Tibial nerve (tissue), 4 donors: Measurements from ENCODE around the gene CDKL4.

Source experiments
- CTCF ChIP-seq, 5 experiments: fragments of 200-600 bp in 3 of 5; fragments of 450-650 bp in 2 of 5; sonication (generic) in 3 of 5; IDR thresholded peaks; one replicate each; pipeline ENCODE4 v1.5.1; 2016 to 2019; ENCODE audit warnings: antibody characterized with exemption in 5 of 5, mild to moderate bottlenecking in 3 of 5, moderate library complexity in 2 of 5
- EP300 ChIP-seq, 2 donors: sonication (generic); formaldehyde crosslinking; IDR thresholded peaks; one replicate each; pipeline ENCODE4 v1.6.1; 2017; ENCODE audit warnings: antibody characterized with exemption in 2 of 2, mild to moderate bottlenecking in 1 of 2
- POLR2A ChIP-seq, 2 donors: fragments of 450-650 bp; IDR thresholded peaks; one replicate each; pipeline ENCODE4 v1.6.1; 2017; ENCODE audit warnings: antibody characterized with exemption in 2 of 2, mild to moderate bottlenecking in 2 of 2, moderate library complexity in 2 of 2

GRCh38 chr2:39218391-39218790, 25.4 kb downstream of the CDKL4 start:
- TF ChIP-seq CTCF (IDR thresholded peaks at IDR 0.05), result no peak
- no peak for TF ChIP-seq POLR2A (IDR thresholded peaks at IDR 0.05)
- no peak for TF ChIP-seq EP300 (IDR thresholded peaks at IDR 0.05)
